Jurkat, Clone E6-1 (cell line): ENCODE data around the gene NFATC1.

Source experiments
- DNase-seq: peaks from one replicate; pipeline ENCODE4 v3.0.0-alpha.2; 2011; ENCODE audit warnings: low read depth, low spot score
- H3K4me3 ChIP-seq: 2 replicates; pipeline ENCODE4 v1.5.1; 2011; ENCODE audit warnings: mild to moderate bottlenecking, low read length, control low read depth, moderate library complexity

NFATC1 gene

GRCh38 chr18:79507076-79507545, 111.4 kb downstream of the NFATC1 start:
- peak overlapping the region; percentile 32 for H3K4me3 ChIP-seq
- peak; percentile 87 for DNase-seq

- DNase-seq: no peak
- H3K4me3 ChIP-seq: peak overlapping the region; percentile 32
These were observed 112.1 kb downstream of the NFATC1 start for GRCh38 chr18:79507546-79508480.

- no peak overlapping the region for H3K4me3 ChIP-seq
- no peak for DNase-seq
These were observed 113.1 kb downstream of the NFATC1 start for GRCh38 chr18:79508565-79509535.

GRCh38 chr18:79509536-79509930, 113.8 kb downstream of the NFATC1 start:
- no peak overlapping the region for H3K4me3 ChIP-seq
- DNase-seq: no peak

GRCh38 chr18:79510046-79510685, 114.4 kb downstream of the NFATC1 start:
- DNase-seq: no peak
- no peak overlapping the region for H3K4me3 ChIP-seq

- no peak overlapping the region for H3K4me3 ChIP-seq
- DNase-seq: no peak
These were observed 115.1 kb downstream of the NFATC1 start for GRCh38 chr18:79510731-79511241.

GRCh38 chr18:79511271-79511670, 115.5 kb downstream of the NFATC1 start:
- H3K4me3 ChIP-seq: no peak overlapping the region
- no peak for DNase-seq

GRCh38 chr18:79511671-79512301, 116.1 kb downstream of the NFATC1 start:
- DNase-seq: no peak
- H3K4me3 ChIP-seq: no peak overlapping the region

GRCh38 chr18:79512461-79513380, 117.0 kb downstream of the NFATC1 start:
- DNase-seq: peak; percentile 67
- H3K4me3 ChIP-seq: no peak overlapping the region

- no peak overlapping the region for H3K4me3 ChIP-seq
- DNase-seq: no peak
These were observed 117.8 kb downstream of the NFATC1 start for GRCh38 chr18:79513381-79514081.

GRCh38 chr18:79515331-79515730, 119.6 kb downstream of the NFATC1 start:
- no peak overlapping the region for H3K4me3 ChIP-seq
- no peak for DNase-seq

- no peak overlapping the region for H3K4me3 ChIP-seq
- DNase-seq: no peak
These were observed 120.2 kb downstream of the NFATC1 start for GRCh38 chr18:79515944-79516351.

GRCh38 chr18:79516441-79516931, 120.8 kb downstream of the NFATC1 start:
- H3K4me3 ChIP-seq: peak overlapping the region; percentile 0; the same call in 1 of the 2 replicates
- DNase-seq: peak; percentile 74

GRCh38 chr18:79517341-79517740, 121.6 kb downstream of the NFATC1 start:
- peak overlapping the region; percentile 3; the same call in 1 of the 2 replicates for H3K4me3 ChIP-seq
- DNase-seq: no peak

- H3K4me3 ChIP-seq: no peak overlapping the region
- no peak for DNase-seq
These were observed 122.4 kb downstream of the NFATC1 start for GRCh38 chr18:79518028-79518682.

GRCh38 chr18:79518683-79519128, 123.0 kb downstream of the NFATC1 start:
- DNase-seq: no peak
- no peak overlapping the region for H3K4me3 ChIP-seq
